ENCODE results near the gene ZNF429.

Gene ZNF429

GRCh38 chr19:21485926-21486325 is 19.5 kb upstream of the ZNF429 start:
- H2BK12ac ChIP-seq (ENCODE audit: low read length): no peak overlapping the region
- H3K27me3 ChIP-seq (ENCODE audit: control insufficient read depth in 3 of 3, insufficient read depth in 3 of 3, low read depth in 1 of 3, low read length in 3 of 3): no peaks in the 10 kb centered on the region
- no peaks in the 10 kb centered on the region for H3K4me1 ChIP-seq (ENCODE audit: control insufficient read depth in 2 of 2, insufficient read depth in 1 of 2, low read depth in 1 of 2, low read length in 2 of 2)
- H3K79me1 ChIP-seq (ENCODE audit: low read depth, low read length): no peaks in the 10 kb centered on the region
- H3K14ac ChIP-seq (ENCODE audit: low read length): no peak overlapping the region
- H3K4ac ChIP-seq (ENCODE audit: low read length): no peak overlapping the region
- H2AFZ ChIP-seq (ENCODE audit: low read length): no peak overlapping the region
- no peak overlapping the region for H2BK15ac ChIP-seq (ENCODE audit: low read length)
- DNase-seq (ENCODE audit: low spot score): no peak
- no peak overlapping the region for H3K27ac ChIP-seq (replicated peaks; ENCODE audit: low read length)
- H2BK5ac ChIP-seq (ENCODE audit: low read length): no peak overlapping the region
- H3K9ac ChIP-seq (ENCODE audit: low read depth, low read length, poor library complexity): no peak overlapping the region
- peaks cover 16 to 27% of the 10 kb centered on the region in 2 donors for H3K9me3 ChIP-seq (replicated peaks in 1 of 2; ENCODE audit: control insufficient read depth in 2 of 2, insufficient read depth in 1 of 2, low read depth in 1 of 2, low read length in 2 of 2)
- no peak overlapping the region for H3K4me2 ChIP-seq (ENCODE audit: insufficient read depth, low read length, poor library complexity, severe bottlenecking)
- H3K18ac ChIP-seq (ENCODE audit: low read length): no peak overlapping the region
- H2AK5ac ChIP-seq (ENCODE audit: low read depth, low read length): no peak overlapping the region
- no peak overlapping the region for H4K8ac ChIP-seq (ENCODE audit: low read depth, low read length)
- peaks cover 0 to 3% of the 10 kb centered on the region in 2 donors for H3K36me3 ChIP-seq (replicated peaks in 1 of 2; ENCODE audit: control insufficient read depth in 2 of 2, insufficient read depth in 2 of 2, low read length in 2 of 2)
- no peak overlapping the region for H3K23ac ChIP-seq (ENCODE audit: low read depth, low read length, poor library complexity)
- H2BK120ac ChIP-seq (ENCODE audit: low read depth, low read length): no peak overlapping the region
- no peak overlapping the region for H3K4me3 ChIP-seq (ENCODE audit: low read length in 2 of 2)
- no peak overlapping the region for H4K91ac ChIP-seq (ENCODE audit: low read depth, low read length, poor library complexity)

- peaks cover 15 to 17% of the 10 kb centered on the region in 2 donors for H3K9me3 ChIP-seq (replicated peaks in 1 of 2; ENCODE audit: control insufficient read depth in 2 of 2, insufficient read depth in 1 of 2, low read depth in 1 of 2, low read length in 2 of 2)
- DNase-seq (ENCODE audit: low spot score): no peak
- H3K4me3 ChIP-seq (ENCODE audit: low read length in 2 of 2): no peak overlapping the region
- no peak overlapping the region for H4K91ac ChIP-seq (ENCODE audit: low read depth, low read length, poor library complexity)
- H4K8ac ChIP-seq (ENCODE audit: low read depth, low read length): no peak overlapping the region
- H3K27ac ChIP-seq (replicated peaks; ENCODE audit: low read length): no peak overlapping the region
- no peaks in the 10 kb centered on the region for H3K79me1 ChIP-seq (ENCODE audit: low read depth, low read length)
- peaks cover 0 to 3% of the 10 kb centered on the region in 2 donors for H3K36me3 ChIP-seq (replicated peaks in 1 of 2; ENCODE audit: control insufficient read depth in 2 of 2, insufficient read depth in 2 of 2, low read length in 2 of 2)
- no peak overlapping the region for H3K4ac ChIP-seq (ENCODE audit: low read length)
- no peak overlapping the region for H3K9ac ChIP-seq (ENCODE audit: low read depth, low read length, poor library complexity)
- no peak overlapping the region for H2BK120ac ChIP-seq (ENCODE audit: low read depth, low read length)
- no peak overlapping the region for H2BK12ac ChIP-seq (ENCODE audit: low read length)
- no peaks in the 10 kb centered on the region for H3K4me1 ChIP-seq (ENCODE audit: control insufficient read depth in 2 of 2, insufficient read depth in 1 of 2, low read depth in 1 of 2, low read length in 2 of 2)
- no peak overlapping the region for H2AK5ac ChIP-seq (ENCODE audit: low read depth, low read length)
- H3K18ac ChIP-seq (ENCODE audit: low read length): no peak overlapping the region
- no peak overlapping the region for H2BK5ac ChIP-seq (ENCODE audit: low read length)
- no peak overlapping the region for H2BK15ac ChIP-seq (ENCODE audit: low read length)
- H3K14ac ChIP-seq (ENCODE audit: low read length): no peak overlapping the region
- H3K23ac ChIP-seq (ENCODE audit: low read depth, low read length, poor library complexity): no peak overlapping the region
- no peak overlapping the region for H2AFZ ChIP-seq (ENCODE audit: low read length)
- H3K4me2 ChIP-seq (ENCODE audit: insufficient read depth, low read length, poor library complexity, severe bottlenecking): no peak overlapping the region
- no peaks in the 10 kb centered on the region for H3K27me3 ChIP-seq (ENCODE audit: control insufficient read depth in 3 of 3, insufficient read depth in 3 of 3, low read depth in 1 of 3, low read length in 3 of 3)
- no CpG with 5 or more reads among the region's 1 CpG for WGBS, 2 donors (ENCODE audit: extremely low coverage in 2 of 2, insufficient read length in 2 of 2, insufficient replicate concordance in 1 of 2)
These were observed 17.4 kb upstream of the ZNF429 start for GRCh38 chr19:21487969-21488368.

GRCh38 chr19:21491146-21491545 is 14.3 kb upstream of the ZNF429 start:
- no peak overlapping the region for H3K9ac ChIP-seq (ENCODE audit: low read depth, low read length, poor library complexity)
- no peak overlapping the region for H2AK5ac ChIP-seq (ENCODE audit: low read depth, low read length)
- H3K4me3 ChIP-seq (ENCODE audit: low read length in 2 of 2): no peak overlapping the region
- peaks cover 5 to 7% of the 10 kb centered on the region in 2 donors for H3K9me3 ChIP-seq (replicated peaks in 1 of 2; ENCODE audit: control insufficient read depth in 2 of 2, insufficient read depth in 1 of 2, low read depth in 1 of 2, low read length in 2 of 2)
- no peak overlapping the region for H3K18ac ChIP-seq (ENCODE audit: low read length)
- H2BK120ac ChIP-seq (ENCODE audit: low read depth, low read length): no peak overlapping the region
- no peak overlapping the region for H2BK5ac ChIP-seq (ENCODE audit: low read length)
- H2BK12ac ChIP-seq (ENCODE audit: low read length): no peak overlapping the region
- no peak overlapping the region for H3K4ac ChIP-seq (ENCODE audit: low read length)
- no peaks in the 10 kb centered on the region for H3K27me3 ChIP-seq (ENCODE audit: control insufficient read depth in 3 of 3, insufficient read depth in 3 of 3, low read depth in 1 of 3, low read length in 3 of 3)
- H2BK15ac ChIP-seq (ENCODE audit: low read length): no peak overlapping the region
- no peak overlapping the region for H3K23ac ChIP-seq (ENCODE audit: low read depth, low read length, poor library complexity)
- no CpG with 5 or more reads among the region's 4 CpGs for WGBS, 2 donors (ENCODE audit: extremely low coverage in 2 of 2, insufficient read length in 2 of 2, insufficient replicate concordance in 1 of 2)
- no peak overlapping the region for H3K4me2 ChIP-seq (ENCODE audit: insufficient read depth, low read length, poor library complexity, severe bottlenecking)
- H3K27ac ChIP-seq (replicated peaks; ENCODE audit: low read length): no peak overlapping the region
- no peak overlapping the region for H3K14ac ChIP-seq (ENCODE audit: low read length)
- no peaks in the 10 kb centered on the region for H3K4me1 ChIP-seq (ENCODE audit: control insufficient read depth in 2 of 2, insufficient read depth in 1 of 2, low read depth in 1 of 2, low read length in 2 of 2)
- DNase-seq (ENCODE audit: low spot score): no peak
- H4K91ac ChIP-seq (ENCODE audit: low read depth, low read length, poor library complexity): no peak overlapping the region
- H3K36me3 ChIP-seq (replicated peaks in 1 of 2; ENCODE audit: control insufficient read depth in 2 of 2, insufficient read depth in 2 of 2, low read length in 2 of 2): peaks cover 2 to 6% of the 10 kb centered on the region in 2 donors
- H2AFZ ChIP-seq (ENCODE audit: low read length): no peak overlapping the region
- no peak overlapping the region for H4K8ac ChIP-seq (ENCODE audit: low read depth, low read length)
- H3K79me1 ChIP-seq (ENCODE audit: low read depth, low read length): no peaks in the 10 kb centered on the region

GRCh38 chr19:21492947-21493906 is 12.2 kb upstream of the ZNF429 start:
- peaks cover 3% of the 10 kb centered on the region in 2 donors for H3K9me3 ChIP-seq (replicated peaks in 1 of 2; ENCODE audit: control insufficient read depth in 2 of 2, insufficient read depth in 1 of 2, low read depth in 1 of 2, low read length in 2 of 2)
- H2AFZ ChIP-seq (ENCODE audit: low read length): no peak overlapping the region
- no peak overlapping the region for H2BK120ac ChIP-seq (ENCODE audit: low read depth, low read length)
- no peaks in the 10 kb centered on the region for H3K79me1 ChIP-seq (ENCODE audit: low read depth, low read length)
- no CpG with 5 or more reads among the region's 9 CpGs for WGBS, 2 donors (ENCODE audit: extremely low coverage in 2 of 2, insufficient read length in 2 of 2, insufficient replicate concordance in 1 of 2)
- no peak overlapping the region for H2BK5ac ChIP-seq (ENCODE audit: low read length)
- H3K4ac ChIP-seq (ENCODE audit: low read length): no peak overlapping the region
- no peak overlapping the region for H3K9ac ChIP-seq (ENCODE audit: low read depth, low read length, poor library complexity)
- H3K23ac ChIP-seq (ENCODE audit: low read depth, low read length, poor library complexity): no peak overlapping the region
- no peak for DNase-seq (ENCODE audit: low spot score)
- H3K18ac ChIP-seq (ENCODE audit: low read length): no peak overlapping the region
- no peak overlapping the region for H2BK15ac ChIP-seq (ENCODE audit: low read length)
- no peaks in the 10 kb centered on the region for H3K4me1 ChIP-seq (ENCODE audit: control insufficient read depth in 2 of 2, insufficient read depth in 1 of 2, low read depth in 1 of 2, low read length in 2 of 2)
- no peak overlapping the region for H3K14ac ChIP-seq (ENCODE audit: low read length)
- no peak overlapping the region for H4K91ac ChIP-seq (ENCODE audit: low read depth, low read length, poor library complexity)
- H4K8ac ChIP-seq (ENCODE audit: low read depth, low read length): no peak overlapping the region
- no peak overlapping the region for H3K4me2 ChIP-seq (ENCODE audit: insufficient read depth, low read length, poor library complexity, severe bottlenecking)
- no peaks in the 10 kb centered on the region for H3K27me3 ChIP-seq (ENCODE audit: control insufficient read depth in 3 of 3, insufficient read depth in 3 of 3, low read depth in 1 of 3, low read length in 3 of 3)
- no peak overlapping the region for H3K4me3 ChIP-seq (ENCODE audit: low read length in 2 of 2)
- H3K36me3 ChIP-seq (replicated peaks in 1 of 2; ENCODE audit: control insufficient read depth in 2 of 2, insufficient read depth in 2 of 2, low read length in 2 of 2): peaks cover 2 to 6% of the 10 kb centered on the region in 2 donors
- H2AK5ac ChIP-seq (ENCODE audit: low read depth, low read length): no peak overlapping the region
- H3K27ac ChIP-seq (replicated peaks; ENCODE audit: low read length): no peak overlapping the region
- no peak overlapping the region for H2BK12ac ChIP-seq (ENCODE audit: low read length)

Data from neuronal stem cell (in vitro differentiated cells).